ENCODE measurements around the gene C6orf89. TPM values are rescaled to one million over a fixed set of nuclear protein-coding genes. Genes with fewer than 3 reads are reported as not detected.

Gene C6orf89
- total RNA-seq, 1 experiment from 2014 or later = 11.8 TPM

GRCh38 chr6:36857325-36857724, 28.4 kb upstream of the C6orf89 start:
- no peak overlapping the region for H4K8ac ChIP-seq (replicated peaks; ENCODE audit: insufficient read length, low read depth, low read length)
- no CpG with 5 or more reads among the region's 4 CpGs for WGBS (ENCODE audit: extremely low coverage, insufficient read length, low lambda C conversion rate)
- H3K9me3 ChIP-seq (ENCODE audit: control insufficient read depth, low read depth, low read length) = no peaks in the 10 kb centered on the region
- H3K36me3 Mint-ChIP-seq (ENCODE audit: insufficient read depth in 1 of 3, low read depth in 3 of 3) = peaks cover 29 to 76% (median 60%) of the 10 kb centered on the region in 3 experiments
- 0 out of 7 replicates have a peak overlapping the region, but pooled peaks of 1 of the 3 experiments have one; percentile 49 for H3K27ac Mint-ChIP-seq
- peaks cover 2% of the 10 kb centered on the region for H4K20me1 ChIP-seq (ENCODE audit: control insufficient read depth, insufficient read depth, insufficient read length)
- no peak overlapping the region for H2BK20ac ChIP-seq (ENCODE audit: low read depth, low read length, poor library complexity, severe bottlenecking)
- no peaks in the 10 kb centered on the region; the same call in 1 of the 2 replicates for H3K27me3 Mint-ChIP-seq (ENCODE audit: low read depth)
- H3K79me2 ChIP-seq (ENCODE audit: insufficient read depth, low read length) = peaks cover 2% of the 10 kb centered on the region; the same call in 1 of the 2 replicates
- H3K79me1 ChIP-seq (ENCODE audit: insufficient read depth, low read depth, low read length, poor library complexity, severe bottlenecking) = peaks cover 4% of the 10 kb centered on the region
- H3K23me2 ChIP-seq (ENCODE audit: insufficient read length, low read depth, low read length, poor library complexity, severe bottlenecking) = no peaks in the 10 kb centered on the region
- H3K4me1 ChIP-seq (ENCODE audit: insufficient read depth, low read length) = peaks cover 2% of the 10 kb centered on the region; the same call in 1 of the 2 replicates
- H2BK12ac ChIP-seq (ENCODE audit: insufficient read length, low read depth, low read length) = no peak overlapping the region
- no peak overlapping the region for H2AFZ ChIP-seq (ENCODE audit: low read length)
- no peak overlapping the region for H3T11ph ChIP-seq (ENCODE audit: low read length)
- H3K9me3 Mint-ChIP-seq = no peaks in the 10 kb centered on the region; a peak in 1 of 5 replicates
- peaks cover 20 to 24% of the 10 kb centered on the region in 2 experiments for H3K4me1 Mint-ChIP-seq
- no peak overlapping the region for H3K23ac ChIP-seq (ENCODE audit: insufficient read length, low read depth, low read length)
- H3K9ac ChIP-seq (ENCODE audit: extremely low read depth, insufficient read length, low read length) = no peak overlapping the region
- no peak overlapping the region for H3K4me2 ChIP-seq (ENCODE audit: insufficient read depth, insufficient read length, low read length)
- no peaks in the 10 kb centered on the region for H3K27me3 ChIP-seq (ENCODE audit: insufficient read depth, low read length)
- H3K14ac ChIP-seq (ENCODE audit: insufficient read depth, low read length) = no peak overlapping the region
- DNase-seq = no peak
- peak overlapping the region in 1 of 2 experiments; percentile 43; a peak in 1 of 5 replicates for H3K4me3 Mint-ChIP-seq
- no peak overlapping the region for H2BK5ac ChIP-seq (ENCODE audit: insufficient read length, low read length)
- no peak overlapping the region for H3K56ac ChIP-seq (ENCODE audit: insufficient read length, low read depth, low read length)
- H3K27ac ChIP-seq (ENCODE audit: insufficient read length, low read depth, low read length) = no peak overlapping the region
- no peak overlapping the region for H4K5ac ChIP-seq (ENCODE audit: insufficient read length, low read depth, low read length)
- H2AK5ac ChIP-seq (ENCODE audit: insufficient read length, low read length) = no peak overlapping the region
- no peak overlapping the region for H3K4ac ChIP-seq (ENCODE audit: low read depth, low read length)
- no peak overlapping the region for H2BK15ac ChIP-seq (ENCODE audit: low read depth, low read length)
- H2BK120ac ChIP-seq (ENCODE audit: low read depth, low read length, poor library complexity, severe bottlenecking) = no peak overlapping the region
- H3K18ac ChIP-seq (ENCODE audit: insufficient read length, low read depth, low read length) = no peak overlapping the region
- no peak for TF ChIP-seq CTCF (conservative IDR thresholded peaks at IDR 0.05)
- no peak overlapping the region for H4K91ac ChIP-seq (ENCODE audit: insufficient read length, low read depth, low read length)

All from H9 (cell line).